NB4 (cell line): ENCODE results near the gene NUP107.

ENCODE experiments used
- MYC ChIP-seq: IDR thresholded peaks from 2 replicates; pipeline ENCODE4 v1.6.1; 2011; ENCODE audit warnings: low read depth, low read length
- POLR2A ChIP-seq: IDR thresholded peaks from 2 replicates; pipeline ENCODE4 v1.6.1; 2011; ENCODE audit warnings: mild to moderate bottlenecking; ENCODE audit not compliant: insufficient read length; ENCODE audit errors: extremely low read depth
- TF ChIP-seq, protein P1 (sequence below): IDR thresholded peaks from one replicate; pipeline ENCODE4 v1.5.1; 2012; ENCODE audit warnings: low read depth, low read length
- TF ChIP-seq, protein P2 (sequence below): IDR thresholded peaks from 2 replicates; pipeline ENCODE4 v1.6.1; 2011; ENCODE audit warnings: low read depth, low read length

DNA sequence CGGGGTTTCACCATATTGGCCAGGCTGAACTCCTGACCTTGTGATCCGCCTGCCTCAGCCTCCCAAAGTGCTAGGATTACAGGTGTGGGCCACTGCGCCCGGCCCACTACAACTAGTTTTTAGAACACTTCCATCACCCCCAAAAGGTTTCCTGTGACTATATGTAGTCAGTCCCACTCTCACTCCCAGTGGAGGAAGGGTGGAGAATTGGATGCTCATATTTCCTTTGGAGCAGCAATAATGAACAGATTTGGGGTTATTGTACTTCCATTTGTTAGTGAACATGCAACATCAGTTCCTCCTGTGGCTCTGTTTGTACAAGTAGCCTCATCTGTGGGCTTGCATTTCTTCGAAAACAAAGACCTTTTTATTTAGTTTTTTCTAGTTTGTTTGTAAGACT, 40.3 kb upstream of the NUP107 start:
- TF ChIP-seq, protein P1, sequence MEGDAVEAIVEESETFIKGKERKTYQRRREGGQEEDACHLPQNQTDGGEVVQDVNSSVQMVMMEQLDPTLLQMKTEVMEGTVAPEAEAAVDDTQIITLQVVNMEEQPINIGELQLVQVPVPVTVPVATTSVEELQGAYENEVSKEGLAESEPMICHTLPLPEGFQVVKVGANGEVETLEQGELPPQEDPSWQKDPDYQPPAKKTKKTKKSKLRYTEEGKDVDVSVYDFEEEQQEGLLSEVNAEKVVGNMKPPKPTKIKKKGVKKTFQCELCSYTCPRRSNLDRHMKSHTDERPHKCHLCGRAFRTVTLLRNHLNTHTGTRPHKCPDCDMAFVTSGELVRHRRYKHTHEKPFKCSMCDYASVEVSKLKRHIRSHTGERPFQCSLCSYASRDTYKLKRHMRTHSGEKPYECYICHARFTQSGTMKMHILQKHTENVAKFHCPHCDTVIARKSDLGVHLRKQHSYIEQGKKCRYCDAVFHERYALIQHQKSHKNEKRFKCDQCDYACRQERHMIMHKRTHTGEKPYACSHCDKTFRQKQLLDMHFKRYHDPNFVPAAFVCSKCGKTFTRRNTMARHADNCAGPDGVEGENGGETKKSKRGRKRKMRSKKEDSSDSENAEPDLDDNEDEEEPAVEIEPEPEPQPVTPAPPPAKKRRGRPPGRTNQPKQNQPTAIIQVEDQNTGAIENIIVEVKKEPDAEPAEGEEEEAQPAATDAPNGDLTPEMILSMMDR, result no peak
- TF ChIP-seq MYC (no peak), POLR2A (no peak)
- TF ChIP-seq, protein P2, sequence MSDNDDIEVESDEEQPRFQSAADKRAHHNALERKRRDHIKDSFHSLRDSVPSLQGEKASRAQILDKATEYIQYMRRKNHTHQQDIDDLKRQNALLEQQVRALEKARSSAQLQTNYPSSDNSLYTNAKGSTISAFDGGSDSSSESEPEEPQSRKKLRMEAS, result no peak
